GM10266 (cell line): Measurements from ENCODE around the gene ZNF609.
A peak's percentile ranks its signal among the peaks of the same experiment; 100 is the strongest.

Experiments
- DNase-seq: peaks from one replicate; pipeline ENCODE4 v3.0.0; 2012; ENCODE audit errors: extremely low spot score
- TF ChIP-seq, protein P1 (sequence below): IDR thresholded peaks from 2 replicates; pipeline ENCODE4 v1.5.1; 2012; ENCODE audit warnings: mild to moderate bottlenecking, low read depth; ENCODE audit not compliant: control insufficient read depth, insufficient read depth; ENCODE audit errors: missing control alignments

Gene ZNF609

DNA sequence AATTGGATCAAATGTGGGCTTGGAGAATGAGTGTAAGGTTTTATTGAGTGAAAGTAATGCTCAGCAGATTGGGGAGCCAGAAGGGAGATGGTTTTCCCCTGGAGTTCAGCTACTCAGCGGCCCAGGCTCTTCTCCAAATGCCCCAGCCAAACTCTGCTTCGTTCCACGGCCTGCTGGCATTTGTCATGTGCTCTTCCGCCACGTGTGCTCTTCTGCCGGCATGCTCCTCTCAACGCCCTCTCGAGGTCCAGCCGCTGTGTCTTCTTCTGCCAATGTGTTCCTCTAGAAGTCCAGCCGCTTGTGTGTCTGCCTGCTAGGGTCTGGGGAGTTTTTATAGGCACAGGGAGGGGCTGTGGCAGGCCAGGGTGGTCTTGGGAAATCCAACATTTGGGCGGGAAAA lies 158.2 kb downstream of the ZNF609 start:
- DNase-seq = no peak

DNA sequence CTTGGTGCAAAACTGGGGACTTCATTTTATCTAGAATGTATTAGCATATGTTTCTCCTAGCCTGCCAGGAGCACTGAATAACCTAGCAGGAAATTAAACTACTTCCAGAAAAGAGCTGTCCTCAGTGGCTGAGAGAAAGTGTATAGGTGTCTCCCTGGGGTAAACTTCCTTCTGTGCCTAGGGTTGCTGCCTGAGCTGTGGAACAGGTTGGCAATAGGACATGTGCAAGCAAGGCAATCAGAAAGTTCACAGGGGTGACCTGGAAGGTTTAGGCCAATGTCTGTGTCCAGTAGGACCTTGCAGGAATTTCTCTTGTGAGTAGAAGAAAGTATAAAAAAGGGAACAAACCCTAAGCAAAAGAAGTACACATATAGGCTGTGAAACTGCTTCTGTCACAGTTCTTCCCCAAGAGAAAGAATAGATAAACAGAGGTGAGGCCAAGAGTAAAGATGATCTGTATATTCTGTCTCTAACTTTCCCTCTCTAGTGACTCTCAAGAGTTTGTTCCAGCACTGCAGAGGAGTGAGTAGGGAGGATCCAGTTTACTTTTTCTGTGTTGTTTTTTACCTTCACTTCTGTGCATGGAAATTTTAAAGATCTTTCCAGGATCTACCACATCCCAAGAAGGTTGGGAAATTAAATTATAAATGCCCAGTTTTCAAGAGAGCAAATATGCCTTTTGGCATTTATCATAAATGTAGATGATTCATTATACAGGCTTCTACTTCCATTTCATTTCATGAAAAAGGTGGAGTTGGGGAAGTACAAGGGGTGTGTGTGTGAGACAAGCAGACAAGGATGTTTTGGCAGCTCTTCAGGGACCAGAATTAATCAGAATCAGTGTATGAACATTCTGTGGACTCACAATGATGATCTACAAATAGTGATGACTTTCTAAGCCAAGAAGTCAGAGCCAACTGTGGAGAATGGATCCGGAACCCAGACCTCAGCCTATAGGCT lies 159.8 kb downstream of the ZNF609 start:
- TF ChIP-seq, protein P1, sequence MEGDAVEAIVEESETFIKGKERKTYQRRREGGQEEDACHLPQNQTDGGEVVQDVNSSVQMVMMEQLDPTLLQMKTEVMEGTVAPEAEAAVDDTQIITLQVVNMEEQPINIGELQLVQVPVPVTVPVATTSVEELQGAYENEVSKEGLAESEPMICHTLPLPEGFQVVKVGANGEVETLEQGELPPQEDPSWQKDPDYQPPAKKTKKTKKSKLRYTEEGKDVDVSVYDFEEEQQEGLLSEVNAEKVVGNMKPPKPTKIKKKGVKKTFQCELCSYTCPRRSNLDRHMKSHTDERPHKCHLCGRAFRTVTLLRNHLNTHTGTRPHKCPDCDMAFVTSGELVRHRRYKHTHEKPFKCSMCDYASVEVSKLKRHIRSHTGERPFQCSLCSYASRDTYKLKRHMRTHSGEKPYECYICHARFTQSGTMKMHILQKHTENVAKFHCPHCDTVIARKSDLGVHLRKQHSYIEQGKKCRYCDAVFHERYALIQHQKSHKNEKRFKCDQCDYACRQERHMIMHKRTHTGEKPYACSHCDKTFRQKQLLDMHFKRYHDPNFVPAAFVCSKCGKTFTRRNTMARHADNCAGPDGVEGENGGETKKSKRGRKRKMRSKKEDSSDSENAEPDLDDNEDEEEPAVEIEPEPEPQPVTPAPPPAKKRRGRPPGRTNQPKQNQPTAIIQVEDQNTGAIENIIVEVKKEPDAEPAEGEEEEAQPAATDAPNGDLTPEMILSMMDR = no peak

More for the DNA sequence above, 158.2 kb downstream of the ZNF609 start:
- TF ChIP-seq, protein P1 = no peak

DNA sequence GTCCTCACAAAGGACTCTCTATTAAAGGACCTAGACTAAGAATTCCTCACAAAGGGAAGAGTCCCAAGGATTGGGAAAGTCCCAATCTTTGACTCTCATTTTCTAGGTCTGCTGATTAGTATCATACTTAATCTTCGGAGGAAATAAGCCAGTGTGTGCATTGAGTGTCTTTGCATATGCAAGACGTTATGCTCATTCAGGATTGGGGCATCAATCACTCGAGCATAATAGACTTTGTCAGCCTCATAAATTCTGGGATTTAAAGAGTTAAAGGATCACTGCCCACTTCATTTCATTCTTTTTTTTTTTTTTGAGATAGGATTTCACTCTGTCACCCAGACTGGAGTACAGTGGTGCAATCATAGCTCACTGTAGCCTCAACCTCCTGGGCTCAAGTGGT lies 160.7 kb downstream of the ZNF609 start:
- DNase-seq = no peak
- TF ChIP-seq, protein P1 = no peak

More for the DNA sequence above, 159.8 kb downstream of the ZNF609 start:
- no peak for DNase-seq

DNA sequence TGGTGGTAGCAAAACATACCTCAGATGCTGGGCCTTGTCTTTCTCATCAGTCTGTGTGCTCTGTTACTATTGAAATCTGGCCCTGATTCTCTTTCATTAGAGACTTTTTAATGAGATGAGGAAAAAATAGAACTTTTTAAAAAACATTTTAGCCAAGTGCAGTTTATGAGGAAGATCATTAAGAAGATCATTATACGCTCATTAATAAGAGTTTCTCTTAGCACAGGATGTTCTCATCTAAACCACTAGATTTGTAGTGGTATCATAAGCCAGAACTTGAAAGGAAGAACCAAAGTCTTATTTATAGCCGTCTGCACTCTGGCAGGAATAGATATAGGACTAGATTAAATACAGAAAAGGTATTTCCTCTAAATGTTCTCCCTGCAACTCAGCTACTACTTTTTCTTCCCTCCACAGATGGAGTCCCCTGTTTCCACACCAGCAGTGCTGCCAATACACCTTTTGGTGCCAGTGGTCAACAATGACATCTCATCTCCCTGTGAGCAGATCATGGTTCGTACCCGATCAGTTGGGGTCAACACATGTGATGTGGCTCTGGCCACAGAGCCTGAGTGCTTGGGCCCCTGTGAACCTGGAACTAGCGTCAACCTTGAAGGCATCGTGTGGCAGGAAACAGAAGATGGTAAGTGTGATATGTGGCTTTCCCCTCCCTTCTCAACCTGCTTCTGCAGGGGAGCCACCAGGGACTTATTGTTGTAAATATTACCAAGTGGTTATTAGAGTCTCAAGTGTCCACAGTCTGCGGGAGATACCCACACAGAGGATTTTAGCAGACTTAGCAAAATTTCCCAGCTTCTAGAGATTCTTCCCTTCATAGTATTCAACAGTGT lies 162.3 kb downstream of the ZNF609 start:
- TF ChIP-seq, protein P1 = no peak
- DNase-seq = peak; percentile 40

DNA sequence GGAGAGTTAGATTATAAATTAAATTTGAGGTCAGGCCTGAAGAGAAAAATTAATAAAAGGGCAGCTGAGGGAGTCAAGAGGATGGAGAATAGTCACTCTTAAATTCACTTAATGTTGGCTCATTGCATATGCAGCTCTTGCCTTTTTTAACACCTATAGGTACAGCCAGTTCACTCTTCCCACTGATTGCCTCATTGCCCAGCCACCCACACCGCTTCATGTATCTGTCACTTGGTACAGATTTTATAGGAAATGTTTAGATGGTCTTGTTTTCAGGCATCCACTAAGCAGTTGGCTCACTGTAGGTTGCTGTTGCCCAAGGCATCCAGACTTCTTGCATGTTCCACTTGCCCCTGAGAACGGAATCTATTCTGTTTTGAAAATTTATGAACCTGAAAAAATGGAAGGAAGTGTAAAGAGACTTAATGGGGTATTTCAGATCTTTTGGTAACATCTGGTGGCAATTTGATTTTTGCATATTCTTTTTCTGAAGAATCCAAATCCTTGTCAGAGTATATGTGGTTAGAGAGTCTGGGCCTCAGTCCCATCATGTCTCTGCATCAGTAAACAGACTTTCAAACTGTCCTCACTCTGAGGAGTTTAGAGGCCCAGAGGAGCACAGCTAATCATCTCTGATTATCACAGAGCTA lies 163.1 kb downstream of the ZNF609 start:
- TF ChIP-seq, protein P1 = no peak
- no peak for DNase-seq

DNA sequence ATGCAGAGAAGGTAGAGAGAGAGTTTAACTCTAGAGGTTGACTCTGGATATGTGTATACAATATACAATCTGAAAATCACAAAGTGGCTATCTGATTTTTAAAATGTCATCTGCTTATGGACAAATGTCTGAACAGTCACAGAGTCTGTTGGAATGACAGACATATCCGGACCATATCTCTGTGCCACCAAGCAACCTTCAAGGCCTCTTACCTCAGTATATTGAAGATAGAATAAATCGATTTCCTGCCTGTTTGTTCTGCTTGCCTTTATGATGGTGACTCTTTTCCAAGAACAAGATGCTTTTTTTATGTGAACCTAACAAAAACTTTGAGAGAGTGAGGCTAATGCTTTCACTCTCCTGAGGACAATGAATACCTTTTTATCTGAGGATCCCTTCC lies 163.9 kb downstream of the ZNF609 start:
- TF ChIP-seq, protein P1 = no peak
- DNase-seq = no peak

DNA sequence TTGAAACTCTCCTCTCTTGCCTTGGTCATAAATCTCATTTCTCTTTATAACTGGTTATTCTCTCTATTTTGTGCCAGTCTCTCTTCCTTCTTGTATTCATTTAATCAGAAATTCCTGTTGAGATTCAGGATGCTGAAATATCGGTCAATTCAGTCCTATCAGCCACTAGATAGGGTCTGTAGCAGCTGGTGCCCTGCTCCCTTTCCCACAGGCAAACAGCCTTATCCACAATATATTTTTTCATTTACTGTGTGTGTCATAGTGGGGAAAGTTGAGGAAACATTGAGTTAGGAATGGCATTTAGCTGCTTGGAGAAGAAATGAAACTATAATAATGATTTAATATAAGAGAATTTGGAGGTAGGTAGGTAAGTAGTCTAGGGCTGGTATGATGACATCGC lies 168.7 kb downstream of the ZNF609 start:
- TF ChIP-seq, protein P1 = no peak
- no peak for DNase-seq
